Lung (tissue), 12 donors: ENCODE results near the gene CDK3. TPM values are rescaled to one million over a fixed set of nuclear protein-coding genes. Genes with fewer than 3 reads are reported as not detected.
A peak's percentile ranks its signal among the peaks of the same experiment; 100 is the strongest.

Experiments
- ATAC-seq: fragments of 200-7000 bp; cut with Tn5 transposase; one replicate; pipeline ENCODE4 v1.9.1; 2020; ENCODE audit warnings: moderate number of reproducible peaks; ENCODE audit not compliant: insufficient read depth, low FRiP score
- DNase-seq, 3 donors: peaks; one replicate each; pipeline ENCODE4 v3.0.0-alpha.2; 2013 to 2017
- H3K27ac ChIP-seq, 2 donors: one replicate each; pipeline ENCODE4 v1.5.1; 2013; ENCODE audit warnings: mild to moderate bottlenecking in 2 of 2, moderate library complexity in 2 of 2, control low read depth in 1 of 2, inconsistent platforms in 1 of 2, low read depth in 1 of 2, low read length in 1 of 2
- H3K27me3 ChIP-seq, 3 donors: one replicate each; pipeline ENCODE4 v1.5.1; 2013; ENCODE audit warnings: low read length in 2 of 3; ENCODE audit not compliant: control insufficient read depth in 3 of 3, insufficient read depth in 3 of 3
- H3K36me3 ChIP-seq, 4 donors: one replicate each; pipeline ENCODE4 v1.5.1; 2013; ENCODE audit warnings: low read length in 4 of 4, mild to moderate bottlenecking in 1 of 4, moderate library complexity in 1 of 4; ENCODE audit not compliant: control insufficient read depth in 4 of 4, insufficient read depth in 4 of 4
- H3K4me1 ChIP-seq, 5 donors: one replicate each; pipeline ENCODE4 v1.5.1; 2013; ENCODE audit warnings: low read length in 5 of 5, mild to moderate bottlenecking in 2 of 5, moderate library complexity in 1 of 5; ENCODE audit not compliant: control insufficient read depth in 5 of 5, insufficient read depth in 5 of 5
- H3K4me3 ChIP-seq: one replicate; pipeline ENCODE4 v1.5.1; 2013; ENCODE audit warnings: mild to moderate bottlenecking, control low read depth, moderate library complexity
- H3K9ac ChIP-seq, 2 donors: one replicate each; pipeline ENCODE4 v1.5.1; 2013; ENCODE audit warnings: low read length in 2 of 2, control low read depth in 1 of 2; ENCODE audit not compliant: insufficient read depth in 1 of 2
- H3K9me3 ChIP-seq, 4 donors: one replicate each; pipeline ENCODE4 v1.5.1; 2013; ENCODE audit warnings: low read length in 3 of 4, mild to moderate bottlenecking in 1 of 4, moderate library complexity in 1 of 4; ENCODE audit not compliant: control insufficient read depth in 4 of 4, insufficient read depth in 3 of 4
- CTCF ChIP-seq: IDR thresholded peaks from 2 replicates; pipeline ENCODE4 v1.5.1; 2012; ENCODE audit warnings: mild to moderate bottlenecking; ENCODE audit errors: control extremely low read depth, extremely low read depth
- WGBS, 2 donors: extraction: QIAGEN DNeasy Blood & Tissue Kit; methylation state at CpG; one replicate each; pipeline ENCODE4 v1.1.7; 2013; 5-methylcytosine and 5-hydroxymethylcytosine counted together
- polyA plus RNA-seq, 2 donors: library from polyadenylated mRNA; stranded (reverse); fragments of 200-250 nt; gene quantifications; one replicate each; pipeline ENCODE4 v1.2.1, GENCODE V29; 2013
- total RNA-seq, 2 donors: library from RNA; depleted of rRNA in 1 of 2; stranded (reverse); fragments of >200 nt in 1 of 2; gene quantifications; one replicate each; pipeline ENCODE4 v1.2.1, GENCODE V29; 2014 to 2021
- donor health status: control.
- donor health status: control.
- donor health status: Bipolar disorder and iron deficiency.
- donor health status: healthy.
- donor health status: DM: yes; HTN: yes; CAD: no.

Gene CDK3
- total and polyA plus RNA-seq, 4 donors = 7.3 to 15.7 (median 7.8) TPM

GRCh38 chr17:76053246-76054111 is 52.8 kb downstream of the CDK3 start:
- Histone ChIP-seq H3K4me1 (peaks cover 0 to 19% (median 0%) of the 10 kb centered on the region in 5 donors), H3K9me3 (no peaks in the 10 kb centered on the region), H3K9ac (no peak overlapping the region), H3K27me3 (no peaks in the 10 kb centered on the region), H3K4me3 (no peak overlapping the region), H3K27ac (peak overlapping the region in 1 of 2 donors; percentile 80), H3K36me3 (peaks cover 21 to 48% (median 40%) of the 10 kb centered on the region in 4 donors)
- ATAC-seq (no peak), DNase-seq (peak; percentile 68 to 89 (median 69))
- no peak for TF ChIP-seq CTCF
- WGBS, 2 donors = 67 to 84% methylated on average over 17 of the region's 17 CpGs

- 74 to 89% methylated on average over 4 of the region's 4 CpGs for WGBS, 2 donors
- Histone ChIP-seq H3K4me1 (peaks cover 0 to 19% (median 0%) of the 10 kb centered on the region in 5 donors), H3K9me3 (no peaks in the 10 kb centered on the region), H3K36me3 (peaks cover 21 to 46% (median 40%) of the 10 kb centered on the region in 4 donors), H3K27ac (peak overlapping the region in 1 of 2 donors; percentile 80), H3K27me3 (no peaks in the 10 kb centered on the region), H3K4me3 (no peak overlapping the region), H3K9ac (no peak overlapping the region)
- no peak for TF ChIP-seq CTCF
- no peak for ATAC-seq
- DNase-seq = no peak
Measured at GRCh38 chr17:76054112-76054476, 53.4 kb downstream of the CDK3 start.

Other genes starting within 250 kb of the CDK3 start
- 10 to 100 TPM; 23.0 to 52.9 TPM for gene GALK1, start 235.7 kb upstream of the CDK3 start, total RNA-seq
- gene GALK1, start 235.7 kb upstream of the CDK3 start, polyA plus RNA-seq = 10 to 100 TPM; 35.2 to 70.5 TPM
- 10 to 100 TPM; 32.8 to 72.4 TPM for gene UNK, start 216.0 kb upstream of the CDK3 start, total RNA-seq
- 10 to 100 TPM; 15.5 to 18.7 TPM for gene UNK, start 216.0 kb upstream of the CDK3 start, polyA plus RNA-seq
- 100 to 1,000 TPM in 1 of 2 donors, 10 to 100 TPM in 1; 56.6 to 110 TPM for gene UNC13D, start 156.5 kb upstream of the CDK3 start, total RNA-seq
- gene UNC13D, start 156.5 kb upstream of the CDK3 start, polyA plus RNA-seq = 10 to 100 TPM; 61.2 to 85.2 TPM
- gene WBP2, start 145.5 kb upstream of the CDK3 start, total RNA-seq = 100 to 1,000 TPM in 1 of 2 donors, 10 to 100 TPM in 1; 67.2 to 127 TPM
- gene WBP2, start 145.5 kb upstream of the CDK3 start, polyA plus RNA-seq = 100 to 1,000 TPM; 143 to 195 TPM
- 10 to 100 TPM; 23.5 to 78.3 TPM for gene TRIM47, start 122.3 kb upstream of the CDK3 start, total RNA-seq
- 10 to 100 TPM; 22.9 to 32.4 TPM for gene TRIM47, start 122.3 kb upstream of the CDK3 start, polyA plus RNA-seq
- 10 to 100 TPM; 12.7 to 32.9 TPM for gene TRIM65, start 103.9 kb upstream of the CDK3 start, total RNA-seq
- gene TRIM65, start 103.9 kb upstream of the CDK3 start, polyA plus RNA-seq = 10 to 100 TPM; 14.6 to 27.8 TPM
- 100 to 1,000 TPM in 1 of 2 donors, 10 to 100 TPM in 1; 47.8 to 105 TPM for gene MRPL38, start 96.0 kb upstream of the CDK3 start, total RNA-seq
- 10 to 100 TPM; 52.0 to 80.1 TPM for gene MRPL38, start 96.0 kb upstream of the CDK3 start, polyA plus RNA-seq
- 10 to 100 TPM; 14.5 to 18.7 TPM for gene FBF1, start 59.8 kb upstream of the CDK3 start, total RNA-seq
- gene FBF1, start 59.8 kb upstream of the CDK3 start, polyA plus RNA-seq = 10 to 100 TPM in 1 of 2 donors, 1 to 10 TPM in 1; 4.6 to 11.6 TPM
- 10 to 100 TPM; 69.4 to 80.1 TPM for gene ACOX1, start 21.7 kb upstream of the CDK3 start, total RNA-seq
- 10 to 100 TPM; 19.9 to 22.4 TPM for gene ACOX1, start 21.7 kb upstream of the CDK3 start, polyA plus RNA-seq
- 10 to 100 TPM; 20.6 to 25.8 TPM for gene TEN1, start 21.6 kb upstream of the CDK3 start, total RNA-seq
- 10 to 100 TPM; 32.1 to 33.5 TPM for gene TEN1, start 21.6 kb upstream of the CDK3 start, polyA plus RNA-seq
- 10 to 100 TPM; 34.1 to 38.4 TPM for gene EVPL, start 26.5 kb downstream of the CDK3 start, total RNA-seq
- gene EVPL, start 26.5 kb downstream of the CDK3 start, polyA plus RNA-seq = 10 to 100 TPM; 10.9 to 36.0 TPM
- gene SRP68, start 71.7 kb downstream of the CDK3 start, total RNA-seq = 10 to 100 TPM; 63.9 to 68.9 TPM
- gene SRP68, start 71.7 kb downstream of the CDK3 start, polyA plus RNA-seq = 10 to 100 TPM; 30.8 to 50.0 TPM
- under 1 TPM in 1 of 2 donors, not detected in 1; 0.40 TPM for gene GALR2, start 73.9 kb downstream of the CDK3 start, total RNA-seq
- under 1 TPM; 0.20 to 0.44 TPM for gene GALR2, start 73.9 kb downstream of the CDK3 start, polyA plus RNA-seq
- gene ZACN, start 78.3 kb downstream of the CDK3 start, total RNA-seq = under 1 TPM in 1 of 2 donors, not detected in 1; 0.25 TPM
- 1 to 10 TPM; 1.4 to 1.9 TPM for gene ZACN, start 78.3 kb downstream of the CDK3 start, polyA plus RNA-seq
- gene EXOC7, start 102.9 kb downstream of the CDK3 start, total RNA-seq = 100 to 1,000 TPM; 109 to 111 TPM
- gene EXOC7, start 102.9 kb downstream of the CDK3 start, polyA plus RNA-seq = 10 to 100 TPM; 49.9 to 52.3 TPM
- gene FOXJ1, start 140.4 kb downstream of the CDK3 start, total RNA-seq = 10 to 100 TPM; 66.1 to 95.0 TPM
- 10 to 100 TPM; 32.5 to 34.5 TPM for gene FOXJ1, start 140.4 kb downstream of the CDK3 start, polyA plus RNA-seq
- gene RNF157, start 239.6 kb downstream of the CDK3 start, total RNA-seq = 1 to 10 TPM; 2.2 to 2.5 TPM
- gene RNF157, start 239.6 kb downstream of the CDK3 start, polyA plus RNA-seq = 1 to 10 TPM in 1 of 2 donors, under 1 TPM in 1; 0.88 to 1.4 TPM